SKM-1 treated with dmso at 0.1 percent for 144 hours (cell line): ENCODE measurements around the gene THSD4.

Source experiments
- DNase-seq: peaks from one replicate; lab custom pipeline; 2025; ENCODE audit not compliant: unreplicated experiment; lab: John Stamatoyannopoulos, UW

The THSD4 gene

GRCh38 chr15:71473751-71474150 lies 358.5 kb downstream of the THSD4 start:
- DNase-seq: no peak

- no peak for DNase-seq
Measured at GRCh38 chr15:71476823-71477222, 361.6 kb downstream of the THSD4 start.

- no peak for DNase-seq
Measured at GRCh38 chr15:71480556-71480955, 365.3 kb downstream of the THSD4 start.

- no peak for DNase-seq
Measured at GRCh38 chr15:71484080-71484479, 368.8 kb downstream of the THSD4 start.

GRCh38 chr15:71485094-71485693 lies 369.9 kb downstream of the THSD4 start:
- no peak for DNase-seq

- no peak for DNase-seq
Measured at GRCh38 chr15:71489570-71489969, 374.3 kb downstream of the THSD4 start.

- no peak for DNase-seq
Measured at GRCh38 chr15:71493526-71493925, 378.3 kb downstream of the THSD4 start.

- DNase-seq: no peak
Measured at GRCh38 chr15:71494563-71495397, 379.5 kb downstream of the THSD4 start.

GRCh38 chr15:71495398-71495780 lies 380.1 kb downstream of the THSD4 start:
- no peak for DNase-seq

- DNase-seq: no peak
Measured at GRCh38 chr15:71496336-71496955, 381.2 kb downstream of the THSD4 start.

GRCh38 chr15:71501344-71502076 lies 386.2 kb downstream of the THSD4 start:
- DNase-seq: no peak

GRCh38 chr15:71502077-71502432 lies 386.8 kb downstream of the THSD4 start:
- DNase-seq: no peak

- no peak for DNase-seq
Measured at GRCh38 chr15:71505962-71506361, 390.7 kb downstream of the THSD4 start.

- DNase-seq: no peak
Measured at GRCh38 chr15:71506946-71507345, 391.7 kb downstream of the THSD4 start.

- DNase-seq: no peak
Measured at GRCh38 chr15:71508081-71508682, 392.9 kb downstream of the THSD4 start.

- DNase-seq: no peak
Measured at GRCh38 chr15:71509139-71509538, 393.9 kb downstream of the THSD4 start.

- DNase-seq: no peak
Measured at GRCh38 chr15:71510763-71511162, 395.5 kb downstream of the THSD4 start.

- no peak for DNase-seq
Measured at GRCh38 chr15:71511796-71512681, 396.8 kb downstream of the THSD4 start.

GRCh38 chr15:71512682-71513006 lies 397.4 kb downstream of the THSD4 start:
- no peak for DNase-seq
